RWPE2 (cell line): ENCODE data around the gene SCLY.
"Not testable (repeated sequence)": the region's sequence is repeated elsewhere in the genome, so short reads cannot be mapped to it uniquely, and the experiment has no call there.

ENCODE experiments used
- ATAC-seq: fragments of 200-7000 bp; cut with Tn5 transposase; 3 replicates; pipeline ENCODE4 v1.9.1; 2021; ENCODE audit warnings: low read depth
- DNase-seq: peaks from one replicate; pipeline ENCODE4 v3.0.0-alpha.2; 2020; ENCODE audit warnings: low spot score
- H3K27ac ChIP-seq: fragments of 450-650 bp; 2 replicates; pipeline ENCODE4 v1.5.1; 2017; ENCODE audit warnings: mild to moderate bottlenecking; ENCODE audit not compliant: poor library complexity, severe bottlenecking
- H3K27me3 ChIP-seq: fragments of 250-450 bp; sonication (Bioruptor Pico); 2 replicates; pipeline ENCODE4 v1.5.1; 2021; ENCODE audit warnings: mild to moderate bottlenecking, moderate library complexity; ENCODE audit not compliant: insufficient read depth, poor library complexity, severe bottlenecking
- H3K36me3 ChIP-seq: fragments of 250-450 bp; sonication (Bioruptor Pico); 2 replicates; pipeline ENCODE4 v1.5.1; 2020; ENCODE audit warnings: low read depth, mild to moderate bottlenecking, moderate library complexity
- H3K4me1 ChIP-seq: fragments of 250-450 bp; sonication (Bioruptor Pico); 2 replicates; pipeline ENCODE4 v1.5.1; 2021; ENCODE audit warnings: mild to moderate bottlenecking, moderate library complexity; ENCODE audit not compliant: insufficient read depth, poor library complexity, severe bottlenecking
- H3K4me3 ChIP-seq: fragments of 250-450 bp; sonication (Bioruptor Pico); 2 replicates; pipeline ENCODE4 v1.5.1; 2021; ENCODE audit warnings: mild to moderate bottlenecking, moderate library complexity; ENCODE audit not compliant: severe bottlenecking
- H3K9me3 ChIP-seq: fragments of 250-450 bp; sonication (Bioruptor Pico); 2 replicates; pipeline ENCODE4 v1.5.1; 2021; ENCODE audit warnings: mild to moderate bottlenecking, moderate library complexity; ENCODE audit not compliant: severe bottlenecking
- TF ChIP-seq, protein P1 (sequence below): fragments of 450-650 bp; IDR thresholded peaks from one replicate; pipeline ENCODE4 v1.5.1; 2017; ENCODE audit warnings: mild to moderate bottlenecking, moderate library complexity; ENCODE audit not compliant: poor library complexity, severe bottlenecking

Gene SCLY

DNA sequence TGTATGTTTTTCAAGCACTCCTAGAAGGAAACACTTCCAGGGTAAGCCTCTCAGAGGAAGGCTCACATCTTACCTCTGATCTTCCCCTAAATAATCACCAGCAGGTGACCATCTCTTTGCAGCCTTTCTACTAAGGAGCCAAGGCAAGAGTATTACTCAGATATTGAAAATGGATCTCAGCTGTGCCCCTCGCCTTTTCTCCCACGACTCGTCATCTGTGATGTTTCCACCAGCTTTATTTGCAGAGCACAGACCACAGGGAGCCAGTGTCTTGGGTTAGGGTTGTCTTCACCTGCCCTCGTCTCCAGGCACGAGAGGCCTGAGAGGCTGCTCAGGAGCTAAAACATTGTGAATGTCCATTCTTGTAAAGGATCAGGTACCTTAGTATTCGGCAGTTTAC, 16.9 kb upstream of the SCLY start:
- Histone ChIP-seq H3K4me3 (no peak overlapping the region), H3K4me1 (no peaks in the 10 kb centered on the region), H3K36me3 (peaks cover 9% of the 10 kb centered on the region; the same call in 1 of the 2 replicates), H3K27me3 (no peaks in the 10 kb centered on the region), H3K9me3 (no peaks in the 10 kb centered on the region), H3K27ac (no peak overlapping the region)
- no peak for ATAC-seq
- TF ChIP-seq, protein P1, sequence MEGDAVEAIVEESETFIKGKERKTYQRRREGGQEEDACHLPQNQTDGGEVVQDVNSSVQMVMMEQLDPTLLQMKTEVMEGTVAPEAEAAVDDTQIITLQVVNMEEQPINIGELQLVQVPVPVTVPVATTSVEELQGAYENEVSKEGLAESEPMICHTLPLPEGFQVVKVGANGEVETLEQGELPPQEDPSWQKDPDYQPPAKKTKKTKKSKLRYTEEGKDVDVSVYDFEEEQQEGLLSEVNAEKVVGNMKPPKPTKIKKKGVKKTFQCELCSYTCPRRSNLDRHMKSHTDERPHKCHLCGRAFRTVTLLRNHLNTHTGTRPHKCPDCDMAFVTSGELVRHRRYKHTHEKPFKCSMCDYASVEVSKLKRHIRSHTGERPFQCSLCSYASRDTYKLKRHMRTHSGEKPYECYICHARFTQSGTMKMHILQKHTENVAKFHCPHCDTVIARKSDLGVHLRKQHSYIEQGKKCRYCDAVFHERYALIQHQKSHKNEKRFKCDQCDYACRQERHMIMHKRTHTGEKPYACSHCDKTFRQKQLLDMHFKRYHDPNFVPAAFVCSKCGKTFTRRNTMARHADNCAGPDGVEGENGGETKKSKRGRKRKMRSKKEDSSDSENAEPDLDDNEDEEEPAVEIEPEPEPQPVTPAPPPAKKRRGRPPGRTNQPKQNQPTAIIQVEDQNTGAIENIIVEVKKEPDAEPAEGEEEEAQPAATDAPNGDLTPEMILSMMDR = no peak
- DNase-seq = no peak

DNA sequence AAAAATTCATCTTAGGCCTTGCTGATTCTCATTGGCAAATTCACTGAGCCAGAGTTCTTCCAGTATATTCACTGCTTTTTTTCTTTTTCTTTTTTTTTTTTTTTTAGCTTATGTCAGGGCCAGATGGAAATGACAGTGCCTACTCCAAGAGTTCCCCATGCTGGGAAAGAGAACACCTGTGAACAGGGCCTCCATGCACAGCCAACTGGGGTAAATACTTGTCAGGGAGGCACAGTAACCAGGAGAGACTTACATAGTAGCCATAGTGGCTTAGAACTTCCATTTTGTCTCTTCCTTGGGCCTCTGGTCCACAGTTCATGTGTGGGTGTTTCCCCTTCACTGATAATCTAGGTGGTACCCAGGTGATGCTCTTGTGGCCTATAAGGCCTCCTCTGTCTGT, 15.2 kb upstream of the SCLY start:
- Histone ChIP-seq H3K4me1 (no peaks in the 10 kb centered on the region), H3K9me3 (no peaks in the 10 kb centered on the region), H3K27ac (no peak overlapping the region), H3K4me3 (no peak overlapping the region), H3K27me3 (no peaks in the 10 kb centered on the region), H3K36me3 (peaks cover 9% of the 10 kb centered on the region; the same call in 1 of the 2 replicates)
- no peak for DNase-seq
- no peak for ATAC-seq
- TF ChIP-seq, protein P1 = no peak

DNA sequence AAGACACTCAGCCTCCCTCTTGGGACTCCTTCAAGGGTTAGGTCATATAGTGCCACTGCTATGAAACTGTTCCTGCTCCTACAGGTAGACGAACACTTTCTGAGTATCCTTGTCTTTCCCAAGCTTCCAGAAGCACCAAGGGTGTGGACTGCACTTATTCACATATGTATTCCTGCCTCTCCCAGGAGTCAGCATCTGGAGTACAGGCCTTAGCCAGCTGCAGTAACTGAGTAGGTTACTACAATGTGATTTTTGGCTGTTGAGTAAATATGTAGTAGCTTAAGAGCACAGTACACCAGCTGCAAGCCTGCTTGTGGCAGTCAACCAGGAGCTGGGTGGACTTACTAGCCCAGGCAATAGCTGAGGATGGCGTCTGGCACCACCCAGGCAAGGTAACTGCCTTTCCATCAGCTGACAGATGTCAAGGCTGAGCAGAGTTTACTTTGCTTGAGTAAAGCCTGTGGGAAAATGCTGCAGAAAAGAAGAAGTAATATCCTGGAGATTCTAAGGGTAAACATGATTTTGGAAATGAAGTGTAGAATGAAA, 14.0 kb upstream of the SCLY start:
- Histone ChIP-seq H3K4me3 (no peak overlapping the region), H3K36me3 (no peaks in the 10 kb centered on the region), H3K27me3 (no peaks in the 10 kb centered on the region), H3K27ac (no peak overlapping the region), H3K4me1 (no peaks in the 10 kb centered on the region), H3K9me3 (no peaks in the 10 kb centered on the region)
- TF ChIP-seq, protein P1 = no peak
- no peak for DNase-seq
- no peak for ATAC-seq

DNA sequence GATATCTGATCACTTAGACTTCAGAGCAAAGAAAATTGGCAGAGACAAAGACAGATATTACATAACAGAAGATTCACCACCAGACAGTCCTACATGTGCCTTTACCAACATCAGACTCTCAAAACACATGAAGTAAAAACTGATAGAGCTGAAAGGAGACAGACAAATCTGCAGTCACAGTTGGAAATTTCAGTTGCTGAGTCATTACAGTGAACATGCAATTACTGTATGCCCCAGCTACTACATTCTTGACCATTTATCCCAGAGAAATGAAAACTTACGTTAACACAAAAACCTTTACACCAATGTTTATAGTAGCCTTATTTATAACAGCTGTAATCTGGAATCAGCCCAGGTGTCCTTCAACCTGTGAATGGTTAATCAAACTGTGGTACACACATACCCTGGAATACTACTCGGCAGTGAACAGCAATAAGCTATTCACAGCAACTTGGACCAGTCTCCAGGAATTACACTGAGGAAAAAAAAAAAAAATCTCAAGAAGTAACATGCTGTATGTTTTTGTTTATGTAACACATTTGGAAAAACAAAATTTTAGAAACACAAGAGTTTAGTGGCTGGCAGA, 7.5 kb upstream of the SCLY start:
- Histone ChIP-seq H3K4me3 (no peak overlapping the region), H3K27ac (no peak overlapping the region), H3K4me1 (no peaks in the 10 kb centered on the region), H3K27me3 (no peaks in the 10 kb centered on the region), H3K9me3 (no peaks in the 10 kb centered on the region), H3K36me3 (no peaks in the 10 kb centered on the region)
- ATAC-seq (no peak), DNase-seq (no peak)
- TF ChIP-seq, protein P1 = no peak

DNA sequence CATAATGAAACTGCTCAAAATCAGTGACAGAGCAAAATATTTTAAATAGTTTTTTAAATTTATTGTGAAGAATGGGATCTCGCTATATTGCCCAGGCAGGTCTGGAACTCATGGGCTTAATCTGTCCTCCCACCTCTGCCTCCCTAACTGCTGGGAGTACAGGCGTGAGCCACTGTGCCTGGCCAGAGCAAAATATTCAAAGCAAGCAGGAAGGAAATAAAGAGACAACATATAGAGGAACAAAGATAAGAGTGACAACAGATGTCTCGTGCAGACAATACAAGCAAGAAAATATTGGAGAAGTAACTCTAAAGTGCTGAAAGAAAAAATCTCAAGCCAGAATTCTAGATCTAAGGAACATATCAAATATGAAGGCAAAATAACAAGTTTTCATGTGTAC, 5.0 kb upstream of the SCLY start:
- Histone ChIP-seq H3K36me3 (no peaks in the 10 kb centered on the region), H3K4me1 (no peaks in the 10 kb centered on the region), H3K4me3 (no peak overlapping the region), H3K27ac (no peak overlapping the region), H3K9me3 (no peaks in the 10 kb centered on the region), H3K27me3 (no peaks in the 10 kb centered on the region)
- TF ChIP-seq, protein P1 = no peak
- ATAC-seq (no peak), DNase-seq (no peak)

DNA sequence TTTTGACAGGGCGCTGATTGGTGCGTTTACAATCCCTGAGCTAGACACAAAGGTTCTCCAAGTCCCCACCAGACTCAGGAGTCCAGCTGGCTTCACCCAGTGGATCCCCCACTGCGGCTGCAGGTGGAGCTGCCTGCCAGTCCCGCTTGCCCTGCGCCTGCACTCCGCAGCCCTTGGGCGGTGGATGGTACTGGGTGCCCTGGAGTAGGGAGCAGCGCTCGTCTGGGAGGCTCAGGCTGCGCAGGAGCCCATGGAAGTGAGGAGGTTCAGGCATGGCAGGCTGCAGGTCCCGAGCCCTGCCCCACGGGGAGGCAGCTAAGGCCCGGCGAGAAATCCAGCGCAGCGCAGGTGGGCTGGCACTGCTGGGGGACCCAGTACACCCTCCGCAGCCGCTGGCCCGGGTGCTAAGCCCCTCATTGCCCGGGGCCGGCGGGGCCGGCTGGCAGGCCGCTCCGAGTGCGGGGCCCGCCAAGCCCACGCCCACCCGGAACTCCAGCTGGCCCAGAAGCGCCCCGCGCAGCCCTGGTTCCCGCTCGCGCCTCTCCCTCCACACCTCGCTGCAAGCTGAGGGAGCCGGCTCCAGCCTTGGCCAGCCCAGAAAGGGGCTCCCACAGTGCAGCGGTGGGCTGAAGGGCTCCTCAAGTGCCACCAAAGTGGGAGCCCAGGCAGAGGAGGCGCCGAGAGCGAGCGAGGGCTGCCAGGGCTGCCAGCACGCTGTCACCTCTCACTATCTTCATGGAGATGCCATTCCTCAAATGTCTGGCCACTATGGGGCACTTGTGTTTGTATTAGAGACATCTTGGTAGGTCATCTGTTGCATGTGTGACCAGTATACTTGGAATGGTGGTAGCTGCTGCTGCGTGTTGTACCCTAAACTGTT, 2.9 kb upstream of the SCLY start:
- H3K4me3 ChIP-seq, H3K4me1 ChIP-seq, H3K27me3 ChIP-seq, H3K36me3 ChIP-seq, H3K9me3 ChIP-seq, ATAC-seq, H3K27ac ChIP-seq, DNase-seq: not testable (repeated sequence)
